Right lobe of liver (tissue), 6 donors: ENCODE data around the gene POMT2. TPM values are rescaled to one million over a fixed set of nuclear protein-coding genes. Genes with fewer than 3 reads are reported as not detected.

Experiments used
- ATAC-seq, 4 donors: fragments of 200-7000 bp; cut with Tn5 transposase; one replicate each; pipeline ENCODE4 v1.9.1; 2020; ENCODE audit warnings: mild to moderate bottlenecking in 4 of 4, moderate library complexity in 4 of 4
- DNase-seq, 3 donors: peaks; one replicate each; pipeline ENCODE4 v3.0.0-alpha.2; 2020
- H3K27ac ChIP-seq, 3 donors: fragments of 200-600 bp; one replicate each; pipeline ENCODE4 v1.8.0; 2022
- H3K27me3 ChIP-seq, 2 donors: fragments of 200-600 bp; one replicate each; pipeline ENCODE4 v1.8.0; 2022
- H3K36me3 ChIP-seq, 4 donors: fragments of 200-600 bp; sonication (generic) in 1 of 4; one replicate each; pipeline versions ENCODE4 v1.5.1 to v1.8.0; 2017 to 2022; ENCODE audit warnings: control low read depth in 1 of 4
- H3K4me1 ChIP-seq, 4 donors: fragments of 200-600 bp; sonication (generic) in 1 of 4; one replicate each; pipeline versions ENCODE4 v1.5.1 to v1.8.0; 2017 to 2022; ENCODE audit warnings: control low read depth in 1 of 4
- H3K4me3 ChIP-seq, 3 donors: fragments of 200-600 bp; one replicate each; pipeline ENCODE4 v1.8.0; 2022
- H3K9me3 ChIP-seq, 4 donors: fragments of 200-600 bp; sonication (generic) in 1 of 4; one replicate each; pipeline versions ENCODE4 v1.5.1 to v1.8.0; 2017 to 2022; ENCODE audit warnings: control low read depth in 1 of 4
- POLR2A ChIP-seq: fragments of 450-650 bp; IDR thresholded peaks from one replicate; pipeline ENCODE4 v1.6.1; 2017; ENCODE audit warnings: antibody characterized with exemption, mild to moderate bottlenecking
- WGBS: methylation state at CpG from one replicate; pipeline ENCODE4 v1.1.6; 2018; ENCODE audit warnings: low coverage, low lambda C conversion rate; ENCODE audit not compliant: insufficient coverage; ENCODE audit errors: missing lambda C conversion rate; 5-methylcytosine and 5-hydroxymethylcytosine counted together
- intact Hi-C, 2 donors: fragments of 100-400 bp; cut with DNase I; formaldehyde crosslinking; loops; one replicate each; pipeline versions ENCODE4 v1.11.2 to v1.14.1; 2022
- total RNA-seq, 6 experiments: library from RNA; depleted of rRNA in 2 of 6; stranded (reverse); fragments of >200 nt in 2 of 6; fragmentation: NEBNext Ultra II Directional in 3 of 6; extraction: Animal tissue kit (Norgen Biotek cat#: 25700) in 3 of 6; gene quantifications; one replicate each; pipeline versions ENCODE4 v1.1.0 to v1.2.4, GENCODE V29; 2016 to 2023
- TF ChIP-seq, protein P1 (sequence below), 4 donors: fragments of 200-600 bp in 3 of 4; fragments of 450-650 bp in 1 of 4; IDR thresholded peaks; one replicate each; pipeline versions ENCODE4 v1.5.1 to v1.8.0; 2016 to 2022; ENCODE audit warnings: antibody characterized with exemption in 4 of 4, mild to moderate bottlenecking in 2 of 4
- donor health status: DM: no; HTN: yes; CAD: no.
- donor health status: DM: no; HTN: no; CAD: no.
- donor health status: DM: no; HTN: no; CAD: no.
- donor health status: DM: no; HTN: yes; CAD: no.
- donor health status: DM: no; HTN: yes; CAD: no.

POMT2 gene
- total RNA-seq, 6 experiments from 2014 or later: 5.5 to 15.9 (median 12.9) TPM

DNA sequence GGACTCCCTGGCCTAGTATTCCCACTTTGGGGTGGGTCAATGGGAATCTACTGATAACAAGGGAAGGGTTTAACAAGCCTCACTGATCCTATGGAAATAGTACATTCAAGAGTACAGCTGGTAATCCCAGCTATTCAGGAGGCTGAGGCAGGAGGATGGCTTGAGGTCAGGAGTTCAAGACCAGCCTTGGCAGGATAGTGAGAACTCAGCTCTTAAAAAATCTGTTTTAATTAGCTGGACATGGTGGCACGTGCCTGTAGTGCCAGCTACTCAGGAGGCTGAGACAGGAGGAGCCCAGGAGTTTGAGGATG, 4.5 kb downstream of the POMT2 start:
- WGBS: no CpG with 5 or more reads among the region's 1 CpG
- TF ChIP-seq, protein P1, sequence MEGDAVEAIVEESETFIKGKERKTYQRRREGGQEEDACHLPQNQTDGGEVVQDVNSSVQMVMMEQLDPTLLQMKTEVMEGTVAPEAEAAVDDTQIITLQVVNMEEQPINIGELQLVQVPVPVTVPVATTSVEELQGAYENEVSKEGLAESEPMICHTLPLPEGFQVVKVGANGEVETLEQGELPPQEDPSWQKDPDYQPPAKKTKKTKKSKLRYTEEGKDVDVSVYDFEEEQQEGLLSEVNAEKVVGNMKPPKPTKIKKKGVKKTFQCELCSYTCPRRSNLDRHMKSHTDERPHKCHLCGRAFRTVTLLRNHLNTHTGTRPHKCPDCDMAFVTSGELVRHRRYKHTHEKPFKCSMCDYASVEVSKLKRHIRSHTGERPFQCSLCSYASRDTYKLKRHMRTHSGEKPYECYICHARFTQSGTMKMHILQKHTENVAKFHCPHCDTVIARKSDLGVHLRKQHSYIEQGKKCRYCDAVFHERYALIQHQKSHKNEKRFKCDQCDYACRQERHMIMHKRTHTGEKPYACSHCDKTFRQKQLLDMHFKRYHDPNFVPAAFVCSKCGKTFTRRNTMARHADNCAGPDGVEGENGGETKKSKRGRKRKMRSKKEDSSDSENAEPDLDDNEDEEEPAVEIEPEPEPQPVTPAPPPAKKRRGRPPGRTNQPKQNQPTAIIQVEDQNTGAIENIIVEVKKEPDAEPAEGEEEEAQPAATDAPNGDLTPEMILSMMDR (IDR thresholded peaks at IDR 0.05): no peak
- no peak for TF ChIP-seq POLR2A
- Histone ChIP-seq H3K9me3 (no peaks in the 10 kb centered on the region), H3K4me1 (peaks cover 0 to 37% (median 4%) of the 10 kb centered on the region in 4 donors), H3K27me3 (no peaks in the 10 kb centered on the region), H3K36me3 (no peaks in the 10 kb centered on the region), H3K27ac (peak overlapping the region in 1 of 3 donors; percentile 42), H3K4me3 (no peak overlapping the region)
- intact Hi-C loops: loop anchor here in 1 of 2 donors (10.0 kb wide), 1 partner anchor 441 kb away; no protein-coding TSS in a partner anchor
- no peak for ATAC-seq
- no peak for DNase-seq

DNA sequence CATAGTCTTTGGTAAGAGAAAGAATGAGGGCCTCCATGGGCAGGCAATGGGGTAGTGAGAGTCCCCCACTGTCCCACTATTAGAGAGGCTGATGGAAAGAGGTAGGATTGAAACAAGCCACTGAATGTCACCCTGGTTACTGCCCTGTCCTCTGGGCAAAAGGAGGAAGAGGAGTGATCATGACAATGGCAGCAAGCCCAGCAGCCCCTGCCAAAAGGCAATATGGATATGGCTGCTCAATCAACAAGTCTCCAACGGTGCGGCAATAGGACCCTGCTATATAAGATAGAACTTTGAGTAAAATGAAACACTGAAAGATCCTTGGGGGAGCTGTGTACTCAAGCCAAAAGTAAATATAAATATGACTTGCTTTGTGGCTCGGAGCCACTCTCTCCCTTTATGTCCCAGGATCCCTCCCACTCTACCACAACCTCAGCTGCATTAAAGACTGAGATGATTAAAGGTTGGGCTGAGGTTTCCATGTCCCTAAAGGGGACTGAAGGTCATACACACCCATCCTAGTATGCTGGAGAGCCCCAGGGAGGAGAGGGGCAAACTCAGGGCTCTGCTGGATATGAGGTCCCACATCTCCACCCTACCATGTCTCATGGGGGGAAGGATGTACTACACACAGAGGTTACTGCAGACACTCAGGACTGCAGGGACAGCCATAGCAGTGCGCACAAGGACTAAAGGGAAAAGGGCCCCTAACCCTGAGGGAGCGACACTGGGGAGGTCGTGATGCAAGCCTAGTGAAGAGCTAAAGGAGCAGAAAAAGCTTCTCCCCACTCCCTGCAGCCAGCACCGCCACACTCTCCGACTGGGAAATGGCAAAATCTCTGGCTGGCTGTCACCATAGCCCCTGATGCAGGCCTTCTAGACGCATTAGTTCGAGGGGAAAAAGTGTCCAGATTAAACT, 5.9 kb downstream of the POMT2 start:
- intact Hi-C loops: loop anchor here in 1 of 2 donors (10.0 kb wide), 1 partner anchor 440 kb away; no protein-coding TSS in a partner anchor
- Histone ChIP-seq H3K27ac (no peak overlapping the region), H3K4me1 (peaks cover 0 to 33% (median 3%) of the 10 kb centered on the region in 4 donors), H3K9me3 (no peaks in the 10 kb centered on the region), H3K36me3 (no peaks in the 10 kb centered on the region), H3K4me3 (no peak overlapping the region), H3K27me3 (no peaks in the 10 kb centered on the region)
- ATAC-seq (no peak), DNase-seq (no peak)
- WGBS: 55% methylated on average over 3 of the region's 10 CpGs
- TF ChIP-seq, protein P1 (IDR thresholded peaks at IDR 0.05): no peak
- no peak for TF ChIP-seq POLR2A

DNA sequence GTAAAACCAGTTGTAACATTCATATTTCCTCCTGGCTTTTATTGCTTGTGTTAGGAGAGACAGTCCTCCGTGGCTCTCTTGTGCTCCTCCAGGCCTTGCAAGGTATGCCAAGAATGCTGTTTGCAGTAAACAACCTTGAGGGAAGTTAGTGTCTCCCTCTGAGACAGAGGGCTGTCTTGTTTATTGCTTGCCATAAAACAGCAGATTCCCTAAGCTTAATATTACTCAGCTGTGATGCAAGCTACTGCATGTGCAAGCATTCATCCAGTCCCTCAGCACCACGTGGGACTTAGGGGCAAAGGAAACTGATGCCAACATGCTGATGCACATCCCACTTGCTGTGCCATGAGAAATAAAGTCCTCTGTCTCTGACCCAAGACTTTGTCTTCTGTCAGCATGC, 6.6 kb downstream of the POMT2 start:
- WGBS: 40% methylated on average over 2 of the region's 2 CpGs
- no peaks in the 10 kb centered on the region for H3K27me3 ChIP-seq
- no peaks in the 10 kb centered on the region for H3K9me3 ChIP-seq
- H3K27ac ChIP-seq: no peak overlapping the region
- H3K4me1 ChIP-seq: peaks cover 0 to 29% (median 0%) of the 10 kb centered on the region in 4 donors
- no peak overlapping the region for H3K4me3 ChIP-seq
- DNase-seq (no peak), ATAC-seq (no peak)
- intact Hi-C loops: loop anchor here in 1 of 2 donors (10.0 kb wide), 1 partner anchor 439 kb away; no protein-coding TSS in a partner anchor
- H3K36me3 ChIP-seq: no peaks in the 10 kb centered on the region
- TF ChIP-seq POLR2A: no peak

DNA sequence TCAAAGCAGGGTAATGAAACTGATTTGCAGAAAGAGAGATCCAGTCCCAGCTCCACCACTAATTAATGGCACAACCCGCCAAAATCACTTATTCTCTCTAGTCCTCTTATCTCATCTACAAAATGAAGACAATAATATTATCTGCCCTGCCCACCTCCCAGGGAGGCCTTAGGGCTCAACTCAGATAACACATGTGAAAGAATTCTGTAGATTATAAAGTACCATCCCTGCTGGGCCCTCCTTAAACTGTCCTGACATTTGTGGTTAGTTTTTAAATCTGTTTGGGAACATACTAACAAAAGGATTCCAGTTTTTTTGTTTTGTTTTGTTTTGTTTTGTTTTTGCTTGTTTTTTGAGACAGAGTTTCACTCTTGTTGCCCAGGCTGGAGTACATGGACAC, 7.3 kb downstream of the POMT2 start:
- WGBS: 44% methylated on average over 1 of the region's 1 CpG

More for the DNA sequence above, 7.3 kb downstream of the POMT2 start:
- intact Hi-C loops: loop anchor here in 1 of 2 donors (10.0 kb wide), 1 partner anchor 439 kb away; no protein-coding TSS in a partner anchor
- no peak overlapping the region for H3K4me3 ChIP-seq
- H3K27ac ChIP-seq: no peak overlapping the region
- no peaks in the 10 kb centered on the region for H3K36me3 ChIP-seq
- peaks cover 0 to 28% (median 0%) of the 10 kb centered on the region in 4 donors for H3K4me1 ChIP-seq
- H3K9me3 ChIP-seq: no peaks in the 10 kb centered on the region
- H3K27me3 ChIP-seq: no peaks in the 10 kb centered on the region
- TF ChIP-seq, protein P1 (IDR thresholded peaks at IDR 0.05): no peak
- TF ChIP-seq POLR2A: no peak
- no peak for ATAC-seq
- DNase-seq: no peak
